ENCODE measurements around the gene DHRS3. TPM values are rescaled to one million over a fixed set of nuclear protein-coding genes. Genes with fewer than 3 reads are reported as not detected.

The DHRS3 gene
- total RNA-seq, 1 donor from 2014 or later = 214 TPM

DNA sequence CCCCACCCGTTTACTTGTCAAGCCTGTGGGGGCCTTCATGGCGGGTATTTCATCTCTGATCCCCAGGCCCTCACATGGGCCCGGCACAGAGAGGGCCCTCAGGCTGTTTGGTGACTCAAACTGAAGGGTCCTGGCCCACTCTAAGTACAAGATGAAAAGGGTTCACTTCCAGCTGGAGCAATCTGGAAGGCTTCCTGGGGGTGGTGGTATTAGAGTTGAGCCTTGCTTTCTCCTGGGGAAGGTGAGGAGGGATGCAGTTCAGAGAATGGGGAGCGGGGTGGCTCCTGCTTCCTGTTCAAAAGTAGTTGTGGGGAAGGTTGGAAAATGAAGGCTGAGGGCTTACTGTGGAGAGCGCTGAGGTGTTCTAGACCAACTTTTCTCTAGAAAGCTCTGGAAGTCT is 47.7 kb downstream of the DHRS3 start:
- TF ChIP-seq, protein P1, sequence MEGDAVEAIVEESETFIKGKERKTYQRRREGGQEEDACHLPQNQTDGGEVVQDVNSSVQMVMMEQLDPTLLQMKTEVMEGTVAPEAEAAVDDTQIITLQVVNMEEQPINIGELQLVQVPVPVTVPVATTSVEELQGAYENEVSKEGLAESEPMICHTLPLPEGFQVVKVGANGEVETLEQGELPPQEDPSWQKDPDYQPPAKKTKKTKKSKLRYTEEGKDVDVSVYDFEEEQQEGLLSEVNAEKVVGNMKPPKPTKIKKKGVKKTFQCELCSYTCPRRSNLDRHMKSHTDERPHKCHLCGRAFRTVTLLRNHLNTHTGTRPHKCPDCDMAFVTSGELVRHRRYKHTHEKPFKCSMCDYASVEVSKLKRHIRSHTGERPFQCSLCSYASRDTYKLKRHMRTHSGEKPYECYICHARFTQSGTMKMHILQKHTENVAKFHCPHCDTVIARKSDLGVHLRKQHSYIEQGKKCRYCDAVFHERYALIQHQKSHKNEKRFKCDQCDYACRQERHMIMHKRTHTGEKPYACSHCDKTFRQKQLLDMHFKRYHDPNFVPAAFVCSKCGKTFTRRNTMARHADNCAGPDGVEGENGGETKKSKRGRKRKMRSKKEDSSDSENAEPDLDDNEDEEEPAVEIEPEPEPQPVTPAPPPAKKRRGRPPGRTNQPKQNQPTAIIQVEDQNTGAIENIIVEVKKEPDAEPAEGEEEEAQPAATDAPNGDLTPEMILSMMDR (IDR thresholded peaks at IDR 0.05; ENCODE audit: unreplicated experiment) = no peak
- Mint-ChIP-seq H3K9me3 (ENCODE audit: low read depth) (no peaks in the 10 kb centered on the region), H3K27ac (peak overlapping the region; percentile 73), H3K36me3 (ENCODE audit: insufficient read depth) (peaks cover 50% of the 10 kb centered on the region), H3K27me3 (no peaks in the 10 kb centered on the region), H3K4me1 (ENCODE audit: low read depth) (peaks cover 2% of the 10 kb centered on the region), H3K4me3 (ENCODE audit: low read depth) (no peak overlapping the region)
- no peak for DNase-seq (ENCODE audit: low spot score, unreplicated experiment)

DNA sequence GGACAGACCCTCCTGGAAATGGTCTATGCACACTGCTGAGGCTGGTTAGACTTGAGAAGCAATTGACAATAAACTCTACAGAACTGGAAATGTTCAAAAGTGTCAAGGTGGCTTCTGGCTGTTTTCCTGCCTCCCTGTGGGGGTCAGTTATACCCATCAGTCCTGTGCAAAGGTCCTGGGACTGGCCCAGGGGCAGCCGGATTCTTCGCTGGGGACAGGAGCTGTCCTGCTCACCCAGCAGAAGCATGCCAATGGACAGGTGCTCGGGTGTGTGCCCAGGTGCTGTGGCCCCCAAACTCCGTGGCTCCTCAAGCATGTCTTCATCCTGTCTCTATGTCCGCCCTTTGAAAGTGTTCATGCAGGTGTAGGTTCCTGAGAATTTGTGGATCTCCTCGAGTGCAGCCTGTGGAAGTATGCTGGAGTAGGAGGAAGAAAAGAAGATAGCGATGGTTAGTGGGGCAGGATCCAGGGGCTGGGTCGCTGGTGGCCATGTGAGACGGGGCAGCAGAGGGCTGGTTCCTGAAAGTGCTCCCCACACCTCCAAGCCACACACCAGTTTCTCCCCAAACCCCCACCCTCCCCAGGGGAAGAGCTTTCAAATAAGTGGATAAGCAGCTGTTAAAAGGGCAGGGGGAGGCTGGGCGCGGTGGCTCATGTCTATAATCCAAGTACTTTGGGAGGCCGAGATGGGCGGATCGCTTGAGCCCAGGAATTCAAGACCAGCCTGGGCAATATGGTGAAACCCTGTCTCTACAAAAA is 49.8 kb downstream of the DHRS3 start:
- TF ChIP-seq, protein P1 (IDR thresholded peaks at IDR 0.05; ENCODE audit: unreplicated experiment) = no peak
- Mint-ChIP-seq H3K36me3 (ENCODE audit: insufficient read depth) (peaks cover 50% of the 10 kb centered on the region), H3K4me3 (ENCODE audit: low read depth) (no peak overlapping the region), H3K27me3 (no peaks in the 10 kb centered on the region), H3K27ac (peak overlapping the region; percentile 82), H3K9me3 (ENCODE audit: low read depth) (peaks cover 8% of the 10 kb centered on the region), H3K4me1 (ENCODE audit: low read depth) (no peaks in the 10 kb centered on the region)
- DNase-seq (ENCODE audit: low spot score, unreplicated experiment) = no peak

DNA sequence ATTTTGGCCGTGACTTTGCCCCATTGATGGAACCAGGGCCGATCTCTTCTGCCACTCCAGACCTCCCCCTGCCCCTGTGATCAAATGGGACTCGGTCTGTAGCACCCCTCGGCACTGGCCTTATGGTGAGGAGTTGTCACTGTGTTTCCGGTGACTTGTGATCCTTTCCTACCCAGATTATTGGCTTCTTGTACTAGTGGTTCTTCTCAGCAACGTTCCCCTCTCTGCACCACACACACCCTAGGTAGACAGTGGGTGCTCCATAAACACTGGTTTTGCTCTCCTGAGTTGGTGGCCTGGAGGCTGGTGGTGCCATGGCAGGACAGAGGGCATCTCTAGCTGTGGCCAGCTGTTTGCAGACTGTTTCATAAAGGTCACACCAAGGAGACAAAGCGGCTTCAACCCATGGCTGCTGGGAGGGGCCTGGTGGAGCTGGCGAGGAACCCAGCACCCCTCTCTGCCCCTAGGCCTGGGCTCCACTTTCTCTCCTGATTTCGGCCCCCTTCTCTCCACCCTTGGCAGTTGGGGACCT is 50.7 kb downstream of the DHRS3 start:
- H3K27ac Mint-ChIP-seq = peak overlapping the region; percentile 78
- DNase-seq (ENCODE audit: low spot score, unreplicated experiment) = no peak
- no peaks in the 10 kb centered on the region for H3K4me1 Mint-ChIP-seq (ENCODE audit: low read depth)
- TF ChIP-seq, protein P1 (IDR thresholded peaks at IDR 0.05; ENCODE audit: unreplicated experiment) = no peak
- H3K27me3 Mint-ChIP-seq = no peaks in the 10 kb centered on the region
- no peak overlapping the region for H3K4me3 Mint-ChIP-seq (ENCODE audit: low read depth)
- peaks cover 49% of the 10 kb centered on the region for H3K36me3 Mint-ChIP-seq (ENCODE audit: insufficient read depth)
- peaks cover 15% of the 10 kb centered on the region for H3K9me3 Mint-ChIP-seq (ENCODE audit: low read depth)

DNA sequence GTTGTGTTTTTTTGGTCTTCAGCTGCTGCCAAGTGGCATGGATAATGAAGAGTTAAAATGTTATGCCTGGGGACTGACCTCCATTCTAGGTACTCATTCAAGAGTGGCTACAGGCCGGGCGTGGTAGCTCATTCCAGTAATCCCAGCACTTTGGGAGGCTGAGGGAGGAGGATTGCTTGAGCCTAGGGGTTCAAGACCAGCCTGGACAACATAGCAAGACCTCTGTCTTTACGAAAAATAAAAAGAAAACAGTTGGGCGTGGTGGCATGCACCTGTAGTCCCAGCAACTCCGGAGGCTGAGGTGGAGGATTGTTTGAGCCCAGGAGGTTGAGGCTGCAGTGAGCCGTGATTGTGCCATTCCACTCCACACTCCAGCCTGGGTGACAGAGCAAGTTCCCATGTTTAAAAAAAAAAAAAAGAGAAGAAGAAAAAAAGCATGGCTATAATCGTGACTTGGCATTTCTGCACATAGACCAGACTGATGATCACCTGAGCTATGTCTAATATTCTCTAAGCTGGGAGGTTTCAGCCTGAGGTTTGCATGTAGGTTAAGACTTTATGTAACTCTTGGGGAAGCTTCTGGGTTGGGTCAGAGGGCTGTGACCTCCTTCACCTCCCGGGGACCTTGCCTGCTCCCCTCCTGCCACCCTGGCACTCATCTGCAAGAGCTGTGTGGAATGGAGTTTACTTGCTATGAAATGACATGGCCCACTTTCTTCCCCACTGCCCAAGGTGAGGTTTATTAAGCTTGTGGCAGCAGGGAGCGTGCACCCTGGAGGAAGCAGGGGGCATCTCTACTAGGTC is 51.3 kb downstream of the DHRS3 start:
- no peaks in the 10 kb centered on the region for H3K27me3 Mint-ChIP-seq
- peak overlapping the region; percentile 78 for H3K27ac Mint-ChIP-seq
- H3K9me3 Mint-ChIP-seq (ENCODE audit: low read depth) = peaks cover 17% of the 10 kb centered on the region
- peaks cover 50% of the 10 kb centered on the region for H3K36me3 Mint-ChIP-seq (ENCODE audit: insufficient read depth)
- TF ChIP-seq, protein P1 (IDR thresholded peaks at IDR 0.05; ENCODE audit: unreplicated experiment) = no peak
- no peak for DNase-seq (ENCODE audit: low spot score, unreplicated experiment)
- no peak overlapping the region for H3K4me3 Mint-ChIP-seq (ENCODE audit: low read depth)
- H3K4me1 Mint-ChIP-seq (ENCODE audit: low read depth) = no peaks in the 10 kb centered on the region

DNA sequence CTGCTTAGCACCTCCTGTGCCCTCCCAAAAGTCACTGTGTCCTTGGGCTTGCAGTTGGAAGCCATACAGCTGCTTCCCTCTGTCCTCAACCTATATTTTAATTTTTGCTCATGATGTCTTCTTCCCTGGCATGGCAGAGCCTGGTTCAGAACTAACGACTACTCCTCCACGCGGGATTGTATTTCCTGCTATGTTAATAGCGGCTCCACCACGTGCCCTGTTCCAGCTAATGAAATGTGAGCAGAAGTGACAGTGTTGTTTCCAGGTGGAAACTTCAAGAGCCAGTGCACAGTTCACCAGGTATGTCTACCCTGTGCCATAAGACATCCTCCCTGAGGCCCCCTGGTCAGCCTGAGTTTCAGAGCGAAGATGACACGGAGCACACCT is 52.1 kb downstream of the DHRS3 start:
- TF ChIP-seq, protein P1 (IDR thresholded peaks at IDR 0.05; ENCODE audit: unreplicated experiment) = no peak
- Mint-ChIP-seq H3K27me3 (no peaks in the 10 kb centered on the region), H3K4me1 (ENCODE audit: low read depth) (no peaks in the 10 kb centered on the region), H3K36me3 (ENCODE audit: insufficient read depth) (peaks cover 46% of the 10 kb centered on the region), H3K9me3 (ENCODE audit: low read depth) (peaks cover 17% of the 10 kb centered on the region), H3K27ac (peak overlapping the region; percentile 67), H3K4me3 (ENCODE audit: low read depth) (no peak overlapping the region)
- DNase-seq (ENCODE audit: low spot score, unreplicated experiment) = no peak

Measured in progenitor cell of endocrine pancreas (in vitro differentiated cells).